Heart right ventricle (tissue), 16 donors: Measurements from ENCODE around the gene HBS1L. TPM values are rescaled to one million over a fixed set of nuclear protein-coding genes. Genes with fewer than 3 reads are reported as not detected.

ENCODE experiments used
- ATAC-seq, 8 donors: fragments of 200-7000 bp; cut with Tn5 transposase; one replicate each; pipeline ENCODE4 v1.9.1; 2020; ENCODE audit warnings: mild to moderate bottlenecking in 8 of 8, moderate library complexity in 8 of 8, moderate number of reproducible peaks in 1 of 8
- DNase-seq, 2 donors: peaks; one replicate each; pipeline ENCODE4 v3.0.0-alpha.2; 2020
- H3K27ac ChIP-seq, 10 donors: fragments of 200-600 bp; sonication (generic) in 2 of 10; one replicate each; pipeline versions ENCODE4 v1.5.0 to v1.8.0; 2020 to 2022; ENCODE audit warnings: mild to moderate bottlenecking in 3 of 10
- H3K27me3 ChIP-seq, 7 donors: fragments of 200-600 bp; one replicate each; pipeline ENCODE4 v1.8.0; 2021 to 2022; ENCODE audit warnings: mild to moderate bottlenecking in 2 of 7
- H3K36me3 ChIP-seq, 9 donors: fragments of 200-600 bp; sonication (generic) in 1 of 9; one replicate each; pipeline versions ENCODE4 v1.5.0 to v1.8.0; 2020 to 2022; ENCODE audit warnings: mild to moderate bottlenecking in 2 of 9
- H3K4me1 ChIP-seq, 9 donors: fragments of 200-600 bp; sonication (generic) in 1 of 9; one replicate each; pipeline versions ENCODE4 v1.5.0 to v1.8.0; 2020 to 2022; ENCODE audit warnings: mild to moderate bottlenecking in 4 of 9
- H3K4me3 ChIP-seq, 10 donors: fragments of 200-600 bp; sonication (generic) in 2 of 10; one replicate each; pipeline versions ENCODE4 v1.5.0 to v1.8.0; 2020 to 2022; ENCODE audit warnings: mild to moderate bottlenecking in 7 of 10, moderate library complexity in 2 of 10
- H3K9me3 ChIP-seq, 11 donors: fragments of 200-600 bp in 10 of 11; sonication (generic) in 2 of 11; one replicate each; pipeline versions ENCODE4 v1.5.0 to v1.8.0; 2013 to 2022; ENCODE audit warnings: mild to moderate bottlenecking in 2 of 11, control low read depth in 1 of 11, moderate library complexity in 1 of 11
- CTCF ChIP-seq, 9 donors: fragments of 200-600 bp; sonication (generic) in 2 of 9; IDR thresholded peaks; one replicate each; pipeline versions ENCODE4 v1.5.0 to v1.8.0; 2021 to 2022; ENCODE audit warnings: antibody characterized with exemption in 9 of 9, mild to moderate bottlenecking in 5 of 9, moderate library complexity in 1 of 9
- WGBS, 2 donors: extraction: QIAGEN DNeasy Blood & Tissue Kit; methylation state at CpG; one replicate each; pipeline ENCODE4 v1.1.7; 2013; ENCODE audit warnings: inconsistent platforms in 1 of 2; 5-methylcytosine and 5-hydroxymethylcytosine counted together
- intact Hi-C, 10 donors: fragments of 100-400 bp; cut with DNase I; formaldehyde crosslinking; loops; one replicate each; pipeline versions ENCODE4 v1.11.1 to v1.14.2; 2022
- polyA plus RNA-seq, 2 donors: library from polyadenylated mRNA; stranded (reverse); fragments of 200-250 nt; gene quantifications; one replicate each; pipeline ENCODE4 v1.2.3, GENCODE V29; 2013
- total RNA-seq, 10 donors: library from RNA; stranded (reverse); fragmentation: NEBNext Ultra II Directional in 3 of 10; extraction: Animal tissue kit (Norgen Biotek cat#: 25700) in 3 of 10; gene quantifications; one replicate each; pipeline versions ENCODE4 v1.2.1 to v1.2.4, GENCODE V29; 2021 to 2023
- donor health status: Arrhythmogenic right ventricular cardiomyopathy.
- donor health status: ischemic (EF 13 %, LVEDD 7.1; RV severe dilation, severe dysfunction).
- donor health status: healthy with polysubstance abuse.
- donor health status: DM: no; HTN: yes; CAD: no.
- donor health status: DM: no; HTN: no; CAD: no.
- donor health status: ischemic (EF 25% LVEDD 6.9; RV normal size, moderate dysfunction).
- donor health status: ischemic (EF 25% LVEDD 5.7; RV mildly dilated, moderate dysfunction).
- donor health status: healthy.
- donor health status: DM: yes; HTN: yes; CAD: no.
- donor health status: Ischemic cardiomyopathy.
- donor health status: ischemic (EF 35%, LVEDD 5.7; RV mildly dilated, moderate dysfunction).
- donor health status: nonischemic (EF 11% LVEDD 7.7; RV severe dilation, severe dysfunction).
- donor health status: DM: yes; HTN: yes; CAD: no.
- donor health status: PGD.
- donor health status: ischemic (EF 29% LVEDD 5.4; RV normal size, mild dysfunction).
- donor health status: nonischemic (EF 23%, LVEDD 6.1; RV moderate dilation, normal function).

HBS1L gene
- total and polyA plus RNA-seq, 12 donors: 20.8 to 100.0 (median 88.2) TPM

- Histone ChIP-seq H3K4me1 (no peaks in the 10 kb centered on the region), H3K9me3 (no peaks in the 10 kb centered on the region), H3K27ac (no peak overlapping the region), H3K36me3 (no peaks in the 10 kb centered on the region), H3K27me3 (peaks cover 0 to 11% (median 0%) of the 10 kb centered on the region in 7 donors), H3K4me3 (no peak overlapping the region)
- intact Hi-C loops: no loop called here
- DNase-seq (no peak), ATAC-seq (no peak)
- TF ChIP-seq CTCF (IDR thresholded peaks at IDR 0.05): no peak
- WGBS, 2 donors: 55 to 66% methylated on average over 1 of the region's 1 CpG
Observed at GRCh38 chr6:135075018-135075417, 20.4 kb upstream of the HBS1L start.

- no peaks in the 10 kb centered on the region for H3K4me1 ChIP-seq
- H3K27me3 ChIP-seq: peaks cover 0 to 11% (median 0%) of the 10 kb centered on the region in 7 donors
- H3K36me3 ChIP-seq: no peaks in the 10 kb centered on the region
- DNase-seq (no peak), ATAC-seq (no peak)
- WGBS, 2 donors: 70 to 79% methylated on average over 2 of the region's 2 CpGs
- intact Hi-C loops: no loop called here
- no peak overlapping the region for H3K27ac ChIP-seq
- TF ChIP-seq CTCF (IDR thresholded peaks at IDR 0.05): no peak
- H3K9me3 ChIP-seq: no peaks in the 10 kb centered on the region
- H3K4me3 ChIP-seq: no peak overlapping the region
Observed at GRCh38 chr6:135073756-135074393, 19.3 kb upstream of the HBS1L start.

- H3K27me3 ChIP-seq: peaks cover 0 to 6% (median 0%) of the 10 kb centered on the region in 7 donors
- no peaks in the 10 kb centered on the region for H3K36me3 ChIP-seq
- no peak for TF ChIP-seq CTCF (IDR thresholded peaks at IDR 0.05)
- no peaks in the 10 kb centered on the region for H3K9me3 ChIP-seq
- no peak overlapping the region for H3K27ac ChIP-seq
- no peaks in the 10 kb centered on the region for H3K4me1 ChIP-seq
- ATAC-seq (no peak), DNase-seq (no peak)
- no peak overlapping the region for H3K4me3 ChIP-seq
- WGBS, 2 donors: 90 to 93% methylated on average over 1 of the region's 1 CpG
- intact Hi-C loops: no loop called here
Observed at GRCh38 chr6:135073217-135073616, 18.6 kb upstream of the HBS1L start.

GRCh38 chr6:135072753-135073152 is 18.1 kb upstream of the HBS1L start:
- ATAC-seq (no peak), DNase-seq (no peak)
- no peak for TF ChIP-seq CTCF (IDR thresholded peaks at IDR 0.05)
- Histone ChIP-seq H3K27ac (no peak overlapping the region), H3K4me1 (no peaks in the 10 kb centered on the region), H3K9me3 (no peaks in the 10 kb centered on the region), H3K36me3 (no peaks in the 10 kb centered on the region), H3K4me3 (no peak overlapping the region), H3K27me3 (peaks cover 0 to 1% (median 0%) of the 10 kb centered on the region in 7 donors)
- 70 to 85% methylated on average over 3 of the region's 3 CpGs for WGBS, 2 donors
- intact Hi-C loops: no loop called here
